Adipocyte (in vitro differentiated cells): Measurements from ENCODE around the gene CDCA8.

Source experiments
- DNase-seq: peaks from one replicate; pipeline ENCODE4 v3.0.0-alpha.2; 2015; ENCODE audit warnings: low read depth
- H3K27me3 ChIP-seq: replicated peaks from 2 replicates; pipeline ENCODE4 v1.7.0; 2013; ENCODE audit warnings: mild to moderate bottlenecking, low read length, moderate library complexity; ENCODE audit not compliant: control insufficient read depth, insufficient read depth
- H3K36me3 ChIP-seq: 2 replicates; pipeline ENCODE4 v1.7.0; 2013; ENCODE audit warnings: low read length, mild to moderate bottlenecking, moderate library complexity; ENCODE audit not compliant: control insufficient read depth, insufficient read depth, severe bottlenecking
- H3K4me1 ChIP-seq: 2 replicates; pipeline ENCODE4 v1.7.0; 2013; ENCODE audit warnings: mild to moderate bottlenecking, low read length, moderate library complexity; ENCODE audit not compliant: control insufficient read depth, insufficient read depth
- H3K4me3 ChIP-seq: 2 replicates; pipeline ENCODE4 v1.7.0; 2013; ENCODE audit warnings: mild to moderate bottlenecking, low read length, moderate library complexity
- H3K9ac ChIP-seq: 2 replicates; pipeline ENCODE4 v1.7.0; 2013; ENCODE audit warnings: mild to moderate bottlenecking, low read length, moderate library complexity
- H3K9me3 ChIP-seq: 2 replicates; pipeline ENCODE4 v1.7.0; 2013; ENCODE audit warnings: mild to moderate bottlenecking, low read length, moderate library complexity; ENCODE audit not compliant: control insufficient read depth

CDCA8 gene

DNA sequence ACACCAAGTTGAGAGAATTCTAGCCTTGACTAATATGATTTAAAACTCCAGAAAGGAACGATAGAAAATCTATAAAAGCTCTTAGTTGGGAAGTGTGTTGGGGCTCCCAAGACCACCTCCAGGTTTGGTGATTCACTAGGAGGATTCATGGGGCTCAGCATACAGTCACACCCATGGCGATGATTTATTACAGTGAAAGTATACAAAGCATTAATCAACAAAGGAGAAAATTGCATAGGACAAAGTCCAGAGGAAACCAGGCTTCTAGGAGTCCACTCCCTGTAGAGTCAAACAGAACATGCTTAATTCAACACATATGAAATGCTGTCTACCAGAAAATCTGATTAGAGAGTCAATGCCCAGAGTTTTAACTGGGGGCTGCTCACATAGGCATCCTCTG, 4.8 kb downstream of the CDCA8 start:
- no peaks in the 10 kb centered on the region for H3K36me3 ChIP-seq
- no peak overlapping the region for H3K4me3 ChIP-seq
- no peaks in the 10 kb centered on the region for H3K27me3 ChIP-seq
- H3K4me1 ChIP-seq, result peaks cover 3% of the 10 kb centered on the region
- H3K9ac ChIP-seq, result no peak overlapping the region
- no peaks in the 10 kb centered on the region for H3K9me3 ChIP-seq
- no peak for DNase-seq

DNA sequence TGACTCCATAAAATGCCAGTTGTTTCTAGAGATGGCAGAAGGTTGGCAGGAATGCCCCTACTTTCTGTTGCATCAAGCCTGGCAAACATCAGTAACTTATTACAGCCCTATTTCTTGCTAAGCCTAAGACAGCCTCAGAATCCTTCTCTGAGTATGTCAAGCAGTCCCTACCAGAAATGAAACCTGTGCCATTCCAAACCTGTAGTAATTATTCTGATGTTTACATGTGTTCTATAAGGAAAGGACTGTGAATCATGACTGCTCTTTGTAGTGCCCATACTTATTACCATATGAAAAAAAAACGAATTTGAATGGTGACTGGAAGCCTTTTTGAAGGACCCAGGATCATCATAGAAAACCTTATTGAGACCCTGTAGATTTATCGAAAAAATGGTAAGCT, 5.4 kb downstream of the CDCA8 start:
- no peak for DNase-seq
- peaks cover 2% of the 10 kb centered on the region for H3K4me1 ChIP-seq
- H3K9me3 ChIP-seq, result no peaks in the 10 kb centered on the region
- no peaks in the 10 kb centered on the region for H3K36me3 ChIP-seq
- no peak overlapping the region for H3K9ac ChIP-seq
- H3K27me3 ChIP-seq, result no peaks in the 10 kb centered on the region
- H3K4me3 ChIP-seq, result no peak overlapping the region

DNA sequence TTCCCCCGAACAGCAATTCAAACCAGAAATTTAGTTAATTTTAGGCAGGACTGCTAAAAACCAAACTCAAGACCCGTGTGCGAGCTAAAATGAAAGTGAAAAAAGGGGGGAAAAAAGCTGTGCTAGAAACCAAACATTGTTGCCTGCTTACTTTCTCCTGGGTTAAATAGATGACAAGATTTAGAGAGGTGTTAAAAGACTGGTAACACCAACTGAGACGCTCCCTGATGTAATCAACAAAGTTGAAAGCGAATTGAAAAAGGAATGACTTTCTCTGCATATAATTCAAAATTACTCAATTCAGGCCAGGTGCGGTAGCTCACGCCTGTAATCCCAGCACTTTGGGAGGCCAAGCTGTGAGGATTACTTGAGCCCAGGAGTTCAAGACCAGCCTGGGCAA, 6.8 kb downstream of the CDCA8 start:
- no peak for DNase-seq
- no peaks in the 10 kb centered on the region for H3K27me3 ChIP-seq
- H3K36me3 ChIP-seq, result no peaks in the 10 kb centered on the region
- no peaks in the 10 kb centered on the region for H3K4me1 ChIP-seq
- no peaks in the 10 kb centered on the region for H3K9me3 ChIP-seq
- H3K4me3 ChIP-seq, result no peak overlapping the region
- H3K9ac ChIP-seq, result no peak overlapping the region

DNA sequence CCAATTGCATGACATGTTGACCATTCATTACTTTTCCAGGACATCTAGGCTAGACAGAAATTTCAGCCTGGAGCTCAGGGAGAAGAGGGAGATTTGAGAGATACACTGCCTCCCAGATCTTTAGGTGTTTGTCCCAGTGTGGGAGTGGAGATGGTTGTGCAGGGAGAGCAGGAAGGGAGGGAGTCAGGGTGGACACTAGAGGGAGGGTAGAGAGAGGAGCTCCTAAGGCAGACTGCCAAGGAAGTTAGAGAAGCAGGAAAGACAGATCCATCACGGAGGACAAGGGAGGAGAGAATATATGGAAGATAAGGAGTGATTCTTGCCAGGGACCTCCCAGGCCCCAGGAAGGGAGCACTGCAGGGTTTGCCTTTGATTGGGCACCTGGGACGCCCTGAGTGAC, 8.7 kb downstream of the CDCA8 start:
- Histone ChIP-seq H3K4me1 (peaks cover 8% of the 10 kb centered on the region), H3K9me3 (no peaks in the 10 kb centered on the region), H3K36me3 (no peaks in the 10 kb centered on the region), H3K27me3 (no peaks in the 10 kb centered on the region), H3K9ac (no peak overlapping the region), H3K4me3 (no peak overlapping the region)
- DNase-seq, result no peak

DNA sequence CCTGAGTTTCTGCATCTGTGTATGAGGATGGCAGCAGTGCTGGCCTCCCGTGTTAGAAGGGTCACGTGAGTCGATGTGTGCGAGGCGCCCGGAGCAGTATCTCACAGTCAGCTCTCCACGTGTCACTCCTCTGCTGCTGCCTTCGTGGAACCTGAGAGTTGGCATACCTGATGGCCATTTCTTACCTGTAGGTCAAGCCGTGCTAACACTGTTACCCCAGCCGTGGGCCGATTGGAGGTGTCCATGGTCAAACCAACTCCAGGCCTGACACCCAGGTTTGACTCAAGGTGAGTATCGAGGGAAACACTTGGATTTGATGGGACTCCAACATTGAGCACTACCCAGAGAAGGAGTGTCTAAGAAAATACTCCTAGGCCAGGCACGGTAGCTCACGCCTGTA, 10.7 kb downstream of the CDCA8 start:
- H3K36me3 ChIP-seq, result no peaks in the 10 kb centered on the region

DNA sequence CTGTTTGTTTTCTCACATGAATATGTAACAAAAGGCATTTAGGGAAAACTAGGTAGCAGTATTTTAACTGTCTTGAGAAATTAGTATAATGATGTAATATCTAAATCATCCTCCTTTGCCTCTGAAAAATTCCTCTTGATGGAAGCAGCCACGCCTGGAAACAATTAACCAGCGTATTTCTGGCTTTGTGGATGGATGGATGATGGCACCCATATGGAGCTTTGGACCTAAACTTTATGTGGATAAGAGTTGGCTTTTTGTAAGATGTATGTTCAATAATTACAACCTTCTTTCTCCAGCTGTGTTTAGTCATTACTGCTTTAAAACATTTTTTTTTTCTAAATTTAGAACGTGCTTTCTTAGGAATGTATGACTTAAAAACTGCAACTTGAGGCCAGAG, 12.7 kb downstream of the CDCA8 start:
- Histone ChIP-seq H3K27me3 (no peaks in the 10 kb centered on the region), H3K4me3 (peak overlapping the region; percentile 25), H3K9ac (no peak overlapping the region), H3K9me3 (no peaks in the 10 kb centered on the region), H3K36me3 (peaks cover 3% of the 10 kb centered on the region), H3K4me1 (peaks cover 8% of the 10 kb centered on the region)
- DNase-seq, result peak; percentile 63

More for the DNA sequence above, 10.7 kb downstream of the CDCA8 start:
- Histone ChIP-seq H3K9me3 (no peaks in the 10 kb centered on the region), H3K9ac (no peak overlapping the region), H3K4me3 (no peak overlapping the region), H3K4me1 (peaks cover 8% of the 10 kb centered on the region), H3K27me3 (no peaks in the 10 kb centered on the region)
- no peak for DNase-seq

DNA sequence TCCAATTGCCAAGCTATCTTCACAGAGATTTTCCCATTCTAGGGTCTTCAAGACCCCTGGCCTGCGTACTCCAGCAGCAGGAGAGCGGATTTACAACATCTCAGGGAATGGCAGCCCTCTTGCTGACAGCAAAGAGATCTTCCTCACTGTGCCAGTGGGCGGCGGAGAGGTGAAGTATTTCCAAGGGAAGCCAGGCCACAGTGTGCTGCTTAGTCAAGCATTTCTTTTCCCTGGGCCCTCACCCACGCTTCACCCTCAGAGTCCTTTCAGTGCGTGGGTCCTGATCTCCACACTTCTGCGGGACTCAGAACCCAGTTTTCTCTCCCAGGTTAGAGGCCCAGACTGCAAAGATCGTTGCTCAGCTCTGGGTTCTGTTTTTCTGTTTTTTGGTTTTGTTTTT, 13.1 kb downstream of the CDCA8 start:
- Histone ChIP-seq H3K4me3 (no peak overlapping the region), H3K9me3 (no peaks in the 10 kb centered on the region), H3K27me3 (no peaks in the 10 kb centered on the region), H3K4me1 (peaks cover 8% of the 10 kb centered on the region), H3K9ac (no peak overlapping the region), H3K36me3 (peaks cover 3% of the 10 kb centered on the region)
- DNase-seq, result no peak

DNA sequence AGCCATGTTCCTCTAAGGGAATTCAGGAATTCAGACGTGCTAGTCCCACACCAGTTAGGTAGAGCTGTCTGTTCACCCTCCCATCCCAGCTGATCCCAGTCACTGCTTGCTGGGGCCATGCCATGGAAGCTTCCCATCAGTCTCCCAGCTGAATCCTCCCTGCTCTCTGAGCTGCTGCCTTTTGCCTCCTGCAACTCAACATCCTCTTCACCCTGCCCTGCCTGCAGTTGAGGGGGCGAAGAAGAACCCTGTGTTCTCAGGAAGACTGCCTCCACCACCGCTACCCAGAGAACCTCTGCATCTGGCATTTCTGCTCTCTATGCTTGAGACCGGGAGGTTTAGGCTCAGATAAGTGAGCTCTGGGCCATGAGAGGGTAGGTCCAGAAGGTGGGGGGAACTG, 16.2 kb downstream of the CDCA8 start:
- Histone ChIP-seq H3K27me3 (no peaks in the 10 kb centered on the region), H3K9ac (no peak overlapping the region), H3K9me3 (no peaks in the 10 kb centered on the region), H3K36me3 (peaks cover 3% of the 10 kb centered on the region), H3K4me3 (no peak overlapping the region), H3K4me1 (peaks cover 8% of the 10 kb centered on the region)
- no peak for DNase-seq

DNA sequence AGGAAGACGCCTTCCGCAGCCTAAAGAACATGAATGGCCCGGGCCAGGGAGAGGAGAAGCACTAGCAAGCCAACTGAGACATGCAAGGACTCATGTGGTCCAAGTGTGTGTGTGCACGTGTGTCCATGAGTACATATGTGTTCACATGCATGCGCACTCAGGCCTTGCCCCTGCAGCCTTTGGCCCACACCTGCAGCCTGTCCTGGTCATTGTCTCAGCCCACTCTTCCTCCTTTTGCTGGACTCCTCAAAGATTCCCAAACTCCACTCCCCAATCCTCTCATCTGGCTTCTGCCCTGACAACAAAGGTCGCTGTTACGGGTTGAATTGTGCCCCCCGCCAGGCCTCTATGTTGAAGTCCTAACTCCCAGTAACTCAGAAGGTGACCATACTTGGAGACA, 21.9 kb downstream of the CDCA8 start:
- Histone ChIP-seq H3K9me3 (no peaks in the 10 kb centered on the region), H3K4me1 (no peaks in the 10 kb centered on the region), H3K27me3 (peaks cover 5% of the 10 kb centered on the region), H3K36me3 (no peaks in the 10 kb centered on the region), H3K9ac (no peak overlapping the region), H3K4me3 (no peak overlapping the region)
- no peak for DNase-seq

DNA sequence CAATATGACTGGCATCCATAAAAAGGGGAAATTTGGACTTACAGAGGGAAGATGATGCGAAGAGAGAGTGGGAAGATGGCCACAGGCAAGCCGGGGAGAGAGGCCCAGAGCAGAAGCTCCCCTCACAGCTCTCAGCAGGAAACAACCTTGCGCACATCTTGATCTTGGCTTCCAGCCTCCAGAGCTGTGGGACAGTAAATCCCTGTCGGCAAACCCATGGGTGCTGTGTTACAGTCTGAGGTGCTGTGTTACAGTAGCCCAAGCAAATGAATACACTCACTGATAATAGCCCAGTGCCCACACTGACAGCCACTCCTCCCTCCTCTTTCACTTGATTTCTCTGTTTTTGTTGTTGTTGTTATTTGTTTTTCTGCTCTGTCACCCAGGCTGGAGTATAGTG, 22.4 kb downstream of the CDCA8 start:
- peaks cover 5% of the 10 kb centered on the region for H3K27me3 ChIP-seq
- no peaks in the 10 kb centered on the region for H3K9me3 ChIP-seq
- H3K4me1 ChIP-seq, result peaks cover 3% of the 10 kb centered on the region
- no peak for DNase-seq
- H3K4me3 ChIP-seq, result no peak overlapping the region
- H3K9ac ChIP-seq, result no peak overlapping the region
- no peaks in the 10 kb centered on the region for H3K36me3 ChIP-seq

DNA sequence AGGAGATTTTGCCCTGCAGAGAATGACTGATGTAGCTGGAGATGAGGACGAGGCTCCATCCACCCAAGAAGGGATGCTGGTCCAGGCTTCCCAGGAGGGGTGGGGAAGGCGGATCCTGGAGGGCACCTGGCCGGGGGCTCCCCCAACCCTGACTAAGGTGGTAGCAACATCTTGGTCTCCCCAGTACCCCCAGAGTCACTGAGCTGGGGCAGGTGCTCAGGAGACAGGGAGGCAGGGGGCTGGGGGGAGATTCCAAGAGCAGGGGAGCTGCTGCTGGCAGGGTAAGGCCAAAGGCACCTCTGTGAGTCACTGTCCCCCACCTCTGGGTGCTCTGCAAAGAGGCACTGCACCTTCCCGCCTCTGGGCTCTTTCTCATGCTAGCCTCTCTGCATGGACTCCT, 24.0 kb downstream of the CDCA8 start:
- no peak overlapping the region for H3K9ac ChIP-seq
- no peak for DNase-seq
- peaks cover 5% of the 10 kb centered on the region for H3K27me3 ChIP-seq
- H3K4me1 ChIP-seq, result peaks cover 5% of the 10 kb centered on the region
- H3K4me3 ChIP-seq, result no peak overlapping the region
- H3K9me3 ChIP-seq, result no peaks in the 10 kb centered on the region
- no peaks in the 10 kb centered on the region for H3K36me3 ChIP-seq

DNA sequence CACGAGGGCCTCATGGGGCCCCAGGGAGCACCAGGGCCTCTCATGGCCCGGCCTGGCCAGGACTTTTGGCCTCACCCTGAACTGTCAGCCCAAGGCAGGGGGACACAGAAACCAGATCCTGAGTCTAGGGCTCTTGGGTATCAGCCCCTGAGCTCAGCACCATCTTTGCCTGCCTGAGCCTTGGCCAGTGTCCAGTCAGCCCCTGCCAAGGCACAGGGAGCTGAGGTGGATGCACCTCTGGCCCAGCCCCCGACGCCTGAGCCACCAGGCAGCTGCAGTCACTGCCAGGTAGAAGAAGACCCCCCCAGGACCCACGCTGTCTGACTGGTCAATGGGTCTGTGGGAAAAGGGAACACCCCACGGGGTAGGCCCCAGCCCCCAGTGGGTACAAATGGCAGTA, 25.3 kb downstream of the CDCA8 start:
- Histone ChIP-seq H3K27me3 (peaks cover 5% of the 10 kb centered on the region), H3K9me3 (no peaks in the 10 kb centered on the region), H3K4me1 (peaks cover 5% of the 10 kb centered on the region), H3K9ac (no peak overlapping the region), H3K36me3 (no peaks in the 10 kb centered on the region), H3K4me3 (no peak overlapping the region)
- DNase-seq, result no peak
